HCT116 (cell line): Measurements from ENCODE around the gene GOSR1. TPM values are rescaled to one million over a fixed set of nuclear protein-coding genes. Genes with fewer than 3 reads are reported as not detected.

Experiments
- ATAC-seq: fragments of 200-7000 bp; cut with Tn5 transposase; 2 replicates; pipeline ENCODE4 v1.9.1; 2020; ENCODE audit warnings: mild to moderate bottlenecking, moderate library complexity
- BruUV-seq: library from RNA; stranded (reverse); fragments of 400-500 nt; replicated peaks from 2 replicates; lab custom pipeline; 2021; lab: Mats Ljungman, UMichigan
- CTCF ChIA-PET: fragments of 300-600 bp; sonication (Branson Sonifier 250); formaldehyde crosslinking; loops from one replicate; lab custom pipeline; 2021; ENCODE audit warnings: antibody characterized with exemption; lab: Charles Lee
- POLR2A ChIA-PET: fragments of 300-600, 350-600 bp; sonication (Branson Sonifier 250); formaldehyde crosslinking; loops from one replicate; lab custom pipeline; 2021; ENCODE audit warnings: antibody characterized with exemption; lab: Charles Lee
- RAD21 ChIA-PET, 2 experiments: fragments of 300-600 bp; sonication (Branson Sonifier 250); formaldehyde crosslinking; loops; one replicate each; lab custom pipeline; 2023; ENCODE audit warnings: low total read pairs in 2 of 2; ENCODE audit not compliant: uncharacterized antibody in 2 of 2, unreplicated experiment in 2 of 2, low non-redundant PET in 1 of 2; lab: Charles Lee
- DNase-seq: peaks from one replicate; pipeline ENCODE4 v3.0.0-alpha.2; 2010; ENCODE audit warnings: low read depth, low spot score
- H2AFZ ChIP-seq: fragments of 200-600 bp; shearing (Covaris generic), sonication (generic); 2 replicates; pipeline ENCODE4 v1.6.1; 2017; ENCODE audit warnings: low read depth, mixed run types, mixed read lengths, antibody characterized with exemption, low read length; ENCODE audit not compliant: poor library complexity, severe bottlenecking
- H3K27ac ChIP-seq: 2 replicates; pipeline ENCODE4 v1.5.1; 2012; ENCODE audit warnings: low read depth, low read length
- H3K27me3 ChIP-seq: fragments of 200-600 bp; sonication (generic); 2 replicates; pipeline ENCODE4 v1.6.1; 2016; ENCODE audit warnings: mixed run types, low read length, mixed read lengths; ENCODE audit not compliant: insufficient read depth
- H3K36me3 ChIP-seq, 2 experiments: fragments of 200-500 bp in 1 of 2; fragments of 200-600 bp in 1 of 2; sonication (Bioruptor generic) in 1 of 2; sonication (generic) in 1 of 2; 2 replicates each; pipeline versions ENCODE4 v1.5.1 to v1.6.1; 2014 to 2016; ENCODE audit warnings: low read length in 2 of 2, inconsistent platforms in 1 of 2, mixed read lengths in 1 of 2, mixed run types in 1 of 2; ENCODE audit not compliant: insufficient read depth in 2 of 2, control insufficient read depth in 1 of 2
- H3K4me1 ChIP-seq, 2 experiments: fragments of 200-600 bp in 1 of 2; sonication (generic) in 1 of 2; 2 replicates each; pipeline versions ENCODE4 v1.5.1 to v1.6.1; 2012 to 2017; ENCODE audit warnings: low read length in 2 of 2, inconsistent platforms in 1 of 2, mild to moderate bottlenecking in 1 of 2, mixed read lengths in 1 of 2, mixed run types in 1 of 2, moderate library complexity in 1 of 2; ENCODE audit not compliant: insufficient read depth in 2 of 2, control insufficient read depth in 1 of 2
- H3K4me2 ChIP-seq: fragments of 200-600 bp; sonication (generic); 2 replicates; pipeline ENCODE4 v1.6.1; 2017; ENCODE audit warnings: mixed run types, low read length, mixed read lengths
- H3K4me3 ChIP-seq, 2 experiments: fragments of 200-600 bp in 1 of 2; sonication (generic) in 1 of 2; replicated peaks in 1 of 2; 2 replicates each; pipeline ENCODE4 v1.5.1; 2011 to 2016; ENCODE audit warnings: low read length in 2 of 2, control low read depth in 1 of 2, low read depth in 1 of 2, mild to moderate bottlenecking in 1 of 2, mixed read lengths in 1 of 2, mixed run types in 1 of 2
- H3K79me2 ChIP-seq: fragments of 200-600 bp; sonication (generic); 2 replicates; pipeline ENCODE4 v1.6.1; 2017; ENCODE audit warnings: mild to moderate bottlenecking, mixed run types, low read length, moderate library complexity, mixed read lengths; ENCODE audit not compliant: insufficient read depth
- H3K9ac ChIP-seq: fragments of 200-600 bp; sonication (generic); 2 replicates; pipeline ENCODE4 v1.6.1; 2016; ENCODE audit warnings: low read length, mixed read lengths
- H3K9me2 ChIP-seq: fragments of 200-600 bp; sonication (generic), shearing (Covaris generic); 2 replicates; pipeline ENCODE4 v1.6.1; 2017; ENCODE audit warnings: mixed run types, mild to moderate bottlenecking, moderate library complexity; ENCODE audit not compliant: insufficient read depth
- H3K9me3 ChIP-seq, 2 experiments: fragments of 200-500 bp in 1 of 2; fragments of 200-600 bp in 1 of 2; sonication (Bioruptor generic) in 1 of 2; sonication (generic) in 1 of 2; 2 replicates each; pipeline ENCODE4 v1.6.1; 2014 to 2017; ENCODE audit warnings: low read length in 2 of 2, mixed read lengths in 2 of 2, inconsistent platforms in 1 of 2, low read depth in 1 of 2, mild to moderate bottlenecking in 1 of 2, mixed run types in 1 of 2, moderate library complexity in 1 of 2; ENCODE audit not compliant: control insufficient read depth in 1 of 2, insufficient read depth in 1 of 2
- H4K20me1 ChIP-seq: fragments of 200-600 bp; sonication (generic), shearing (Covaris generic); 2 replicates; pipeline ENCODE4 v1.6.1; 2017; ENCODE audit warnings: mixed run types, mild to moderate bottlenecking, moderate library complexity; ENCODE audit not compliant: insufficient read depth
- CEBPB ChIP-seq: IDR thresholded peaks from 2 replicates; pipeline ENCODE4 v1.6.1; 2012; ENCODE audit warnings: low read depth
- EGR1 ChIP-seq: IDR thresholded peaks from 2 replicates; pipeline ENCODE4 v1.6.1; 2012; ENCODE audit warnings: low read depth
- EZH2 ChIP-seq: fragments of 200-600 bp; sonication (generic); IDR thresholded peaks from 2 replicates; pipeline ENCODE4 v1.6.1; 2017; ENCODE audit warnings: antibody characterized with exemption, mixed run types
- EZH2phosphoT487 ChIP-seq: fragments of 200-600 bp; IDR thresholded peaks from 2 replicates; pipeline ENCODE4 v1.6.1; 2018; ENCODE audit warnings: antibody characterized with exemption, borderline replicate concordance
- JUND ChIP-seq: IDR thresholded peaks from 2 replicates; pipeline ENCODE4 v1.6.1; 2012
- POLR2A ChIP-seq: IDR thresholded peaks from 2 replicates; pipeline ENCODE4 v1.7.0; 2011; ENCODE audit warnings: borderline replicate concordance; ENCODE audit not compliant: insufficient read depth, insufficient read length; ENCODE audit errors: extremely low read depth
- POLR2AphosphoS5 ChIP-seq: IDR thresholded peaks from 2 replicates; pipeline ENCODE4 v1.6.1; 2011; ENCODE audit warnings: mild to moderate bottlenecking, low read depth, low read length, moderate library complexity
- RAD21 ChIP-seq: IDR thresholded peaks from 2 replicates; pipeline ENCODE4 v1.6.1; 2012; ENCODE audit warnings: low read depth, mild to moderate bottlenecking
- SP1 ChIP-seq: IDR thresholded peaks from 2 replicates; pipeline ENCODE4 v1.6.1; 2012; ENCODE audit warnings: low read depth
- SRF ChIP-seq: IDR thresholded peaks from 2 replicates; pipeline ENCODE4 v1.6.1; 2012; ENCODE audit warnings: low read depth
- TCF7L2 ChIP-seq: IDR thresholded peaks from 2 replicates; pipeline ENCODE4 v1.7.0; 2011; ENCODE audit warnings: borderline replicate concordance, inconsistent platforms; ENCODE audit not compliant: insufficient read depth, insufficient read length; ENCODE audit errors: extremely low read depth
- YY1 ChIP-seq: IDR thresholded peaks from 2 replicates; pipeline ENCODE4 v1.6.1; 2011; ENCODE audit warnings: low read length, low read depth, moderate library complexity, mild to moderate bottlenecking; ENCODE audit not compliant: insufficient replicate concordance; ENCODE audit errors: extremely low read depth
- ZFX ChIP-seq: fragments of 450-650 bp; IDR thresholded peaks from 2 replicates; pipeline ENCODE4 v1.6.1; 2017
- ZNF274 ChIP-seq: fragments of 200-500 bp; sonication (Bioruptor generic); IDR thresholded peaks from 2 replicates; pipeline ENCODE4 v1.6.1; 2014; ENCODE audit warnings: mild to moderate bottlenecking, low read depth, low read length, inconsistent platforms
- intact Hi-C: fragments of 100-400 bp; cut with micrococcal nuclease; formaldehyde crosslinking; loops from 2 replicates; pipeline ENCODE4 v1.10.0; 2022
- total RNA-seq: library from RNA; stranded (reverse); gene quantifications from one replicate; pipeline ENCODE4 v1.2.1, GENCODE V29; 2021; ENCODE audit not compliant: unreplicated experiment
- TF ChIP-seq, protein P1 (sequence below): IDR thresholded peaks from 2 replicates; pipeline ENCODE4 v1.6.1; 2011; ENCODE audit warnings: mild to moderate bottlenecking, low read length, moderate library complexity; ENCODE audit not compliant: insufficient replicate concordance; ENCODE audit errors: extremely low read depth
- TF ChIP-seq, protein P2 (sequence below): IDR thresholded peaks from 2 replicates; pipeline ENCODE4 v1.6.1; 2012
- TF ChIP-seq, protein P3 (sequence below): IDR thresholded peaks from 2 replicates; pipeline ENCODE4 v1.6.1; 2012
- TF ChIP-seq, protein P4 (sequence below), 3 experiments: fragments of 200-600 bp in 1 of 3; sonication (generic) in 1 of 3; IDR thresholded peaks in 2 of 3; conservative IDR thresholded peaks in 1 of 3; 2 replicates each; pipeline ENCODE4 v1.5.1; 2012 to 2017; ENCODE audit warnings: low read depth in 2 of 3, low read length in 2 of 3, antibody characterized with exemption in 1 of 3, borderline replicate concordance in 1 of 3, control low read depth in 1 of 3, mild to moderate bottlenecking in 1 of 3, mixed read lengths in 1 of 3, mixed run types in 1 of 3, moderate library complexity in 1 of 3; ENCODE audit not compliant: insufficient read depth in 1 of 3
- TF ChIP-seq, protein P5 (sequence below): IDR thresholded peaks from 2 replicates; pipeline ENCODE4 v1.6.1; 2012; ENCODE audit warnings: low read depth

Gene GOSR1
- total RNA-seq, 1 experiment from 2014 or later, result 48.8 TPM

DNA sequence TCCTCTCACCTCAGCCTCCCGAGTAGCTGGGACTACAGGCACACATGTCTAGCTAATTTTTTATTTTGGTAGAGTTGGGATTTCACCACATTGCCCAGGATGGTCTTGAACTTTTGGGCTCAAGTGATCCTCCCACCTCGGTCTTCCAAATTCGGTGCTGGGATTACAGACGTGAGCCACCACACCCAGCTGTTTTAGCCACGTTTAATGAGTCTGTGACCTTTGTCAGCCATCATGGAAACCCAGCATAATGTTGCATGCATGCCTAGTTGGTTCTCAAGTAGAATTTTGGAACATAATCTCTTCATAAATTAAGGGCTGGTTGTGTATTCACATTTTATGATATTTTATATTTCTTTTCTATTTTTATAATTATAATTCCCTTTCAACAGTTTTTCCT is 42.0 kb downstream of the GOSR1 start:
- H3K4me2 ChIP-seq, result no peak overlapping the region
- intact Hi-C loops, result no loop called here

More for the DNA sequence above, 42.0 kb downstream of the GOSR1 start:
- H3K9me3 ChIP-seq, result no peaks in the 10 kb centered on the region
- no peaks in the 10 kb centered on the region for H3K9me2 ChIP-seq
- DNase-seq (no peak), ATAC-seq (no peak)
- ChIA-PET CTCF (no interaction called here), POLR2A (no interaction called here), RAD21 (no interaction called here)
- H3K27ac ChIP-seq, result no peak overlapping the region
- no peak overlapping the region for H2AFZ ChIP-seq
- TF ChIP-seq SP1, result no peak
- TF ChIP-seq EGR1, result no peak
- no peak for TF ChIP-seq TCF7L2
- no peak for TF ChIP-seq YY1
- TF ChIP-seq POLR2AphosphoS5, result no peak
- TF ChIP-seq, protein P1, sequence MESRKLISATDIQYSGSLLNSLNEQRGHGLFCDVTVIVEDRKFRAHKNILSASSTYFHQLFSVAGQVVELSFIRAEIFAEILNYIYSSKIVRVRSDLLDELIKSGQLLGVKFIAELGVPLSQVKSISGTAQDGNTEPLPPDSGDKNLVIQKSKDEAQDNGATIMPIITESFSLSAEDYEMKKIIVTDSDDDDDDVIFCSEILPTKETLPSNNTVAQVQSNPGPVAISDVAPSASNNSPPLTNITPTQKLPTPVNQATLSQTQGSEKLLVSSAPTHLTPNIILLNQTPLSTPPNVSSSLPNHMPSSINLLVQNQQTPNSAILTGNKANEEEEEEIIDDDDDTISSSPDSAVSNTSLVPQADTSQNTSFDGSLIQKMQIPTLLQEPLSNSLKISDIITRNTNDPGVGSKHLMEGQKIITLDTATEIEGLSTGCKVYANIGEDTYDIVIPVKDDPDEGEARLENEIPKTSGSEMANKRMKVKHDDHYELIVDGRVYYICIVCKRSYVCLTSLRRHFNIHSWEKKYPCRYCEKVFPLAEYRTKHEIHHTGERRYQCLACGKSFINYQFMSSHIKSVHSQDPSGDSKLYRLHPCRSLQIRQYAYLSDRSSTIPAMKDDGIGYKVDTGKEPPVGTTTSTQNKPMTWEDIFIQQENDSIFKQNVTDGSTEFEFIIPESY, result no peak
- no peak for TF ChIP-seq POLR2A
- TF ChIP-seq ZFX, result no peak
- TF ChIP-seq, protein P2, sequence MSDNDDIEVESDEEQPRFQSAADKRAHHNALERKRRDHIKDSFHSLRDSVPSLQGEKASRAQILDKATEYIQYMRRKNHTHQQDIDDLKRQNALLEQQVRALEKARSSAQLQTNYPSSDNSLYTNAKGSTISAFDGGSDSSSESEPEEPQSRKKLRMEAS, result no peak
- no peak for TF ChIP-seq ZNF274
- TF ChIP-seq SRF, result no peak
- no peak for TF ChIP-seq JUND
- no peak for TF ChIP-seq RAD21
- TF ChIP-seq, protein P3, sequence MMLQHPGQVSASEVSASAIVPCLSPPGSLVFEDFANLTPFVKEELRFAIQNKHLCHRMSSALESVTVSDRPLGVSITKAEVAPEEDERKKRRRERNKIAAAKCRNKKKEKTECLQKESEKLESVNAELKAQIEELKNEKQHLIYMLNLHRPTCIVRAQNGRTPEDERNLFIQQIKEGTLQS, result no peak
- TF ChIP-seq, protein P4, sequence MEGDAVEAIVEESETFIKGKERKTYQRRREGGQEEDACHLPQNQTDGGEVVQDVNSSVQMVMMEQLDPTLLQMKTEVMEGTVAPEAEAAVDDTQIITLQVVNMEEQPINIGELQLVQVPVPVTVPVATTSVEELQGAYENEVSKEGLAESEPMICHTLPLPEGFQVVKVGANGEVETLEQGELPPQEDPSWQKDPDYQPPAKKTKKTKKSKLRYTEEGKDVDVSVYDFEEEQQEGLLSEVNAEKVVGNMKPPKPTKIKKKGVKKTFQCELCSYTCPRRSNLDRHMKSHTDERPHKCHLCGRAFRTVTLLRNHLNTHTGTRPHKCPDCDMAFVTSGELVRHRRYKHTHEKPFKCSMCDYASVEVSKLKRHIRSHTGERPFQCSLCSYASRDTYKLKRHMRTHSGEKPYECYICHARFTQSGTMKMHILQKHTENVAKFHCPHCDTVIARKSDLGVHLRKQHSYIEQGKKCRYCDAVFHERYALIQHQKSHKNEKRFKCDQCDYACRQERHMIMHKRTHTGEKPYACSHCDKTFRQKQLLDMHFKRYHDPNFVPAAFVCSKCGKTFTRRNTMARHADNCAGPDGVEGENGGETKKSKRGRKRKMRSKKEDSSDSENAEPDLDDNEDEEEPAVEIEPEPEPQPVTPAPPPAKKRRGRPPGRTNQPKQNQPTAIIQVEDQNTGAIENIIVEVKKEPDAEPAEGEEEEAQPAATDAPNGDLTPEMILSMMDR (IDR thresholded peaks at IDR 0.05 in 2 of 3, conservative IDR thresholded peaks at IDR 0.05 in 1 of 3; ENCODE audit: borderline replicate concordance in 1 of 3, insufficient read depth in 1 of 3, low read depth in 2 of 3, low read length in 2 of 3), result no peak
- TF ChIP-seq CEBPB, result no peak
- TF ChIP-seq EZH2phosphoT487, result no peak
- TF ChIP-seq EZH2, result no peak
- TF ChIP-seq, protein P5, sequence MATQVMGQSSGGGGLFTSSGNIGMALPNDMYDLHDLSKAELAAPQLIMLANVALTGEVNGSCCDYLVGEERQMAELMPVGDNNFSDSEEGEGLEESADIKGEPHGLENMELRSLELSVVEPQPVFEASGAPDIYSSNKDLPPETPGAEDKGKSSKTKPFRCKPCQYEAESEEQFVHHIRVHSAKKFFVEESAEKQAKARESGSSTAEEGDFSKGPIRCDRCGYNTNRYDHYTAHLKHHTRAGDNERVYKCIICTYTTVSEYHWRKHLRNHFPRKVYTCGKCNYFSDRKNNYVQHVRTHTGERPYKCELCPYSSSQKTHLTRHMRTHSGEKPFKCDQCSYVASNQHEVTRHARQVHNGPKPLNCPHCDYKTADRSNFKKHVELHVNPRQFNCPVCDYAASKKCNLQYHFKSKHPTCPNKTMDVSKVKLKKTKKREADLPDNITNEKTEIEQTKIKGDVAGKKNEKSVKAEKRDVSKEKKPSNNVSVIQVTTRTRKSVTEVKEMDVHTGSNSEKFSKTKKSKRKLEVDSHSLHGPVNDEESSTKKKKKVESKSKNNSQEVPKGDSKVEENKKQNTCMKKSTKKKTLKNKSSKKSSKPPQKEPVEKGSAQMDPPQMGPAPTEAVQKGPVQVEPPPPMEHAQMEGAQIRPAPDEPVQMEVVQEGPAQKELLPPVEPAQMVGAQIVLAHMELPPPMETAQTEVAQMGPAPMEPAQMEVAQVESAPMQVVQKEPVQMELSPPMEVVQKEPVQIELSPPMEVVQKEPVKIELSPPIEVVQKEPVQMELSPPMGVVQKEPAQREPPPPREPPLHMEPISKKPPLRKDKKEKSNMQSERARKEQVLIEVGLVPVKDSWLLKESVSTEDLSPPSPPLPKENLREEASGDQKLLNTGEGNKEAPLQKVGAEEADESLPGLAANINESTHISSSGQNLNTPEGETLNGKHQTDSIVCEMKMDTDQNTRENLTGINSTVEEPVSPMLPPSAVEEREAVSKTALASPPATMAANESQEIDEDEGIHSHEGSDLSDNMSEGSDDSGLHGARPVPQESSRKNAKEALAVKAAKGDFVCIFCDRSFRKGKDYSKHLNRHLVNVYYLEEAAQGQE, result no peak
- no peak overlapping the region for H3K9ac ChIP-seq
- H3K4me1 ChIP-seq, result no peaks in the 10 kb centered on the region
- BruUV-seq, result no TSS peak
- no peaks in the 10 kb centered on the region for H4K20me1 ChIP-seq
- H3K36me3 ChIP-seq, result peaks cover 4 to 14% of the 10 kb centered on the region in 2 experiments; a peak in 1 of 4 replicates
- no peaks in the 10 kb centered on the region for H3K27me3 ChIP-seq
- no peak overlapping the region for H3K4me3 ChIP-seq
- H3K79me2 ChIP-seq, result no peaks in the 10 kb centered on the region
